SU-DHL-6 (cell line): ENCODE measurements around the gene SEMA4D.

Experiments
- H2AFZ ChIP-seq: fragments of 200-600 bp; sonication (generic); 2 replicates; pipeline ENCODE4 v1.6.1; 2014; ENCODE audit warnings: low read depth, mild to moderate bottlenecking, moderate library complexity, mixed read lengths, antibody characterized with exemption, low read length; ENCODE audit not compliant: severe bottlenecking
- H3F3A ChIP-seq: fragments of 200-600 bp; shearing (Covaris generic); 2 replicates; pipeline ENCODE4 v1.6.0; 2016; ENCODE audit warnings: antibody characterized with exemption, mild to moderate bottlenecking; ENCODE audit not compliant: insufficient read depth
- H3K27ac ChIP-seq: fragments of 200-600 bp; sonication (generic); 2 replicates; pipeline ENCODE4 v1.5.1; 2016; ENCODE audit warnings: low read depth, mild to moderate bottlenecking, low read length, moderate library complexity, mixed read lengths
- H3K27me3 ChIP-seq: fragments of 200-600 bp; sonication (generic), shearing (Covaris generic); 2 replicates; pipeline ENCODE4 v1.6.0; 2014; ENCODE audit warnings: mild to moderate bottlenecking, low read length
- H3K36me3 ChIP-seq: fragments of 200-600 bp; sonication (generic); 2 replicates; pipeline ENCODE4 v1.6.1; 2014; ENCODE audit warnings: mild to moderate bottlenecking, low read length, mixed read lengths
- H3K4me2 ChIP-seq: fragments of 300-600, 200-600 bp; shearing (Covaris generic), sonication (generic); 2 replicates; pipeline ENCODE4 v1.6.0; 2014; ENCODE audit warnings: low read length, low read depth, mild to moderate bottlenecking; ENCODE audit not compliant: poor library complexity, severe bottlenecking
- H3K4me3 ChIP-seq: fragments of 200-600 bp; sonication (generic); 2 replicates; pipeline ENCODE4 v1.5.1; 2014; ENCODE audit warnings: antibody characterized with exemption, low read length, mild to moderate bottlenecking, mixed read lengths; ENCODE audit not compliant: insufficient read depth, poor library complexity, severe bottlenecking
- H3K79me2 ChIP-seq: fragments of 200-600 bp; sonication (generic); 2 replicates; pipeline ENCODE4 v1.6.1; 2014; ENCODE audit warnings: mild to moderate bottlenecking, low read length, moderate library complexity; ENCODE audit not compliant: insufficient read depth
- H3K9ac ChIP-seq: fragments of 200-600 bp; sonication (generic); 2 replicates; pipeline ENCODE4 v1.7.0; 2014; ENCODE audit warnings: mild to moderate bottlenecking, low read length
- H3K9me2 ChIP-seq: fragments of 200-600 bp; sonication (generic); replicated peaks from 2 replicates; pipeline ENCODE4 v1.6.1; 2014; ENCODE audit warnings: low read length; ENCODE audit not compliant: insufficient read depth
- H3K9me3 ChIP-seq: fragments of 200-600 bp; sonication (generic); 2 replicates; pipeline ENCODE4 v1.6.1; 2014; ENCODE audit warnings: low read length, mixed read lengths; ENCODE audit not compliant: insufficient read depth
- H4K20me1 ChIP-seq: fragments of 200-600 bp; sonication (generic); 2 replicates; pipeline ENCODE4 v1.6.1; 2014; ENCODE audit warnings: low read depth, mild to moderate bottlenecking, antibody characterized with exemption, low read length, moderate library complexity, mixed read lengths
- EZH2phosphoT487 ChIP-seq: fragments of 200-600 bp; sonication (generic), shearing (Covaris generic); conservative IDR thresholded peaks from 2 replicates; pipeline ENCODE4 v1.6.1; 2018; ENCODE audit warnings: mild to moderate bottlenecking, antibody characterized with exemption, low read length, moderate library complexity, mixed read lengths
- TF ChIP-seq, protein P1 (sequence below): fragments of 200-600 bp; sonication (generic); IDR thresholded peaks from one replicate; pipeline ENCODE4 v1.5.1; 2017; ENCODE audit warnings: antibody characterized with exemption, mild to moderate bottlenecking, low read length, moderate library complexity; ENCODE audit not compliant: insufficient read depth, poor library complexity, severe bottlenecking

The SEMA4D gene

DNA sequence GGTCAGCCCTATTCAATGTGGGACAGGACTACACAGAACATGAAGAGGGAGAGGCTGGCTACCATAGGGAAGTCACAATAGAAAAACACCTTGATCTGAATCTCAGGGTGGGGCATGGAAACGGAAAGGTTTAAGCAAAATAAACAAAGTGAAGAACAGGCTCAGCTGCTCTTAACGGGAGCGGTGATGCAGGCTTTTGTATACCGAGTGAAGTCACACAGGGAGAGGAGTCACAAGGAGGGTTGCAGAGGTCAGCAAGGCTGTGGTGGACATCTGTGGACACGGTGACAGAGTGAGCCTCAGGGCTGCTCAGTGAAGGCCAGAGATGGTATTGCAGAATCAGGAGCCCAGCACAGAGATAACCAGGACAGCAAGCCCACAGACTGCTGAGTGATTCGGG, 30.6 kb upstream of the SEMA4D start:
- H3K9ac ChIP-seq = no peak overlapping the region
- no peaks in the 10 kb centered on the region for H3K27me3 ChIP-seq
- H4K20me1 ChIP-seq = no peaks in the 10 kb centered on the region
- no peak overlapping the region for H3K4me3 ChIP-seq
- no peaks in the 10 kb centered on the region for H3F3A ChIP-seq
- H3K27ac ChIP-seq = no peak overlapping the region
- H2AFZ ChIP-seq = no peak overlapping the region
- no peaks in the 10 kb centered on the region for H3K9me2 ChIP-seq
- H3K79me2 ChIP-seq = no peaks in the 10 kb centered on the region
- no peaks in the 10 kb centered on the region for H3K9me3 ChIP-seq
- H3K36me3 ChIP-seq = no peaks in the 10 kb centered on the region
- TF ChIP-seq EZH2phosphoT487 = no peak
- TF ChIP-seq, protein P1, sequence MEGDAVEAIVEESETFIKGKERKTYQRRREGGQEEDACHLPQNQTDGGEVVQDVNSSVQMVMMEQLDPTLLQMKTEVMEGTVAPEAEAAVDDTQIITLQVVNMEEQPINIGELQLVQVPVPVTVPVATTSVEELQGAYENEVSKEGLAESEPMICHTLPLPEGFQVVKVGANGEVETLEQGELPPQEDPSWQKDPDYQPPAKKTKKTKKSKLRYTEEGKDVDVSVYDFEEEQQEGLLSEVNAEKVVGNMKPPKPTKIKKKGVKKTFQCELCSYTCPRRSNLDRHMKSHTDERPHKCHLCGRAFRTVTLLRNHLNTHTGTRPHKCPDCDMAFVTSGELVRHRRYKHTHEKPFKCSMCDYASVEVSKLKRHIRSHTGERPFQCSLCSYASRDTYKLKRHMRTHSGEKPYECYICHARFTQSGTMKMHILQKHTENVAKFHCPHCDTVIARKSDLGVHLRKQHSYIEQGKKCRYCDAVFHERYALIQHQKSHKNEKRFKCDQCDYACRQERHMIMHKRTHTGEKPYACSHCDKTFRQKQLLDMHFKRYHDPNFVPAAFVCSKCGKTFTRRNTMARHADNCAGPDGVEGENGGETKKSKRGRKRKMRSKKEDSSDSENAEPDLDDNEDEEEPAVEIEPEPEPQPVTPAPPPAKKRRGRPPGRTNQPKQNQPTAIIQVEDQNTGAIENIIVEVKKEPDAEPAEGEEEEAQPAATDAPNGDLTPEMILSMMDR = no peak
- no peak overlapping the region for H3K4me2 ChIP-seq

DNA sequence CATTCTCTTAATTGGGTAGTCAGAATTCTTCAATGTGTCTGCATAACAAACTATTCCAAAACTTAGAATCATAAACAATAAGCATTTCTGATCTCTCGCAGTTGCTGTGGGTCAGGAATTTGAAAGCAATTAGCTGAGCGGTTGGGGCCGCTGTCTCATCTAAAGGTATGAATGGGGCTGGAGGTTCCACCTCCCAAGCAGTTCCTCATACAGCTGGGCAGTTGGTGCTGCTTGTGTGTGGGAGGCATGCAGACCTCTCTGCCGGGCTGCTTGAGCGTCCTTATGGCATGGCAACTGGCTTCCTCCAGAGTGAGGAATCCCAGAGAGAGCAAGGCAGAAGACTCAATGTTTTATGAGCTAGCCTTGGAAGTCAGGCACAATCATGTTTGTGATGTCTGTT, 30.2 kb upstream of the SEMA4D start:
- Histone ChIP-seq H3K27me3 (no peaks in the 10 kb centered on the region), H3K27ac (no peak overlapping the region), H3K4me2 (no peak overlapping the region), H3K36me3 (no peaks in the 10 kb centered on the region), H3K79me2 (no peaks in the 10 kb centered on the region), H2AFZ (no peak overlapping the region), H3K9me2 (no peaks in the 10 kb centered on the region), H3K9ac (no peak overlapping the region), H3K9me3 (no peaks in the 10 kb centered on the region), H3K4me3 (no peak overlapping the region), H3F3A (no peaks in the 10 kb centered on the region), H4K20me1 (no peaks in the 10 kb centered on the region)
- no peak for TF ChIP-seq EZH2phosphoT487
- TF ChIP-seq, protein P1 = no peak

DNA sequence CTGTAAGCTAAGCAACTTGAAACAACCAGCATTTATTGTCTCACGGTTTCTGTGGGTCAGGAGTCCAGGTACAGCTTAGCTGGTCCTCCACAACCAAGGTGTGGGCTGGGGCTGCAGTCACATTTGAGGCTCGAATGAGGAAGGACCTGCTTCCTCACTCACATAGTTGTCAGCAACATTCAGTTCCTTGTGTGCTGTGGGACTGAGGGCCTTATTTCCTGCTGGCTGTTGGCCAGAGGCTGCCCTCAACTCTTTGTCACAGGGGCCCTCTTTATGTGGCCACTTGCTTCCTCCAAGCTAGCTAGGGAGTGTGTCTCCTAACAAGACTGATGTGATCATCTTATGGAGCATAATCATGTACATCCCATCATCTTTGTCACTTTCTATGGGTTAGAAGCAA, 29.2 kb upstream of the SEMA4D start:
- H3K9me3 ChIP-seq = no peaks in the 10 kb centered on the region
- H3K9me2 ChIP-seq = no peaks in the 10 kb centered on the region
- H3K79me2 ChIP-seq = no peaks in the 10 kb centered on the region
- H2AFZ ChIP-seq = no peak overlapping the region
- H4K20me1 ChIP-seq = no peaks in the 10 kb centered on the region
- TF ChIP-seq EZH2phosphoT487 = no peak
- TF ChIP-seq, protein P1 = no peak
- H3K27ac ChIP-seq = no peak overlapping the region
- no peak overlapping the region for H3K4me2 ChIP-seq
- H3K4me3 ChIP-seq = no peak overlapping the region
- no peaks in the 10 kb centered on the region for H3F3A ChIP-seq
- H3K36me3 ChIP-seq = no peaks in the 10 kb centered on the region
- no peaks in the 10 kb centered on the region for H3K27me3 ChIP-seq
- no peak overlapping the region for H3K9ac ChIP-seq
